OCI-LY3 (cell line): ENCODE measurements around the gene ACTA2.

ENCODE experiments used
- H2AFZ ChIP-seq: fragments of 200-600, 300-600 bp; shearing (Covaris generic); 2 replicates; pipeline ENCODE4 v1.6.0; 2014; ENCODE audit warnings: antibody characterized with exemption, low read depth, low read length
- H3K27ac ChIP-seq: fragments of 200-600, 300-600 bp; sonication (generic); 2 replicates; pipeline ENCODE4 v1.5.1; 2014; ENCODE audit warnings: mild to moderate bottlenecking, low read length, moderate library complexity, mixed read lengths
- H3K27me3 ChIP-seq: fragments of 200-600, 300-600 bp; sonication (generic); 2 replicates; pipeline ENCODE4 v1.6.1; 2014; ENCODE audit warnings: low read depth, low read length, mixed read lengths
- H3K36me3 ChIP-seq: fragments of 200-600, 300-600 bp; sonication (generic); replicated peaks from 2 replicates; pipeline ENCODE3; 2014; ENCODE audit warnings: low read depth, low read length, mixed read lengths
- H3K4me1 ChIP-seq: fragments of 300-600, 200-600 bp; sonication (generic); 2 replicates; pipeline ENCODE4 v1.6.1; 2014; ENCODE audit warnings: low read length, mixed read lengths
- H3K4me2 ChIP-seq: fragments of 200-600, 300-600 bp; sonication (generic); 2 replicates; pipeline ENCODE4 v1.6.1; 2014; ENCODE audit warnings: low read length, mixed read lengths
- H3K4me3 ChIP-seq: fragments of 300-600, 200-600 bp; sonication (generic); 2 replicates; pipeline ENCODE4 v1.5.1; 2014; ENCODE audit warnings: antibody characterized with exemption, mild to moderate bottlenecking, low read length, moderate library complexity
- H3K79me2 ChIP-seq: fragments of 300-600, 200-600 bp; shearing (Covaris generic); 2 replicates; pipeline ENCODE4 v1.6.1; 2014; ENCODE audit warnings: mild to moderate bottlenecking, low read length, mixed read lengths
- H3K9ac ChIP-seq: fragments of 300-600, 200-600 bp; shearing (Covaris generic); 2 replicates; pipeline ENCODE4 v1.6.0; 2014; ENCODE audit warnings: mild to moderate bottlenecking, low read length, moderate library complexity
- H3K9me3 ChIP-seq: fragments of 200-600, 300-600 bp; shearing (Covaris generic); 2 replicates; pipeline ENCODE4 v1.6.1; 2014; ENCODE audit warnings: low read length, mixed read lengths; ENCODE audit not compliant: insufficient read depth
- H4K20me1 ChIP-seq: fragments of 200-600, 300-600 bp; sonication (generic); 2 replicates; pipeline ENCODE4 v1.6.1; 2016; ENCODE audit warnings: low read length, mixed read lengths; ENCODE audit not compliant: insufficient read depth
- EZH2phosphoT487 ChIP-seq: fragments of 200-600 bp; shearing (Covaris generic); IDR thresholded peaks from 2 replicates; pipeline ENCODE4 v1.6.1; 2018; ENCODE audit warnings: antibody characterized with exemption, mixed run types, low read depth
- TF ChIP-seq, protein P1 (sequence below): fragments of 200-600, 300-600 bp; sonication (generic); IDR thresholded peaks from 2 replicates; pipeline ENCODE4 v1.5.1; 2014; ENCODE audit warnings: antibody characterized with exemption, low read length, low read depth

Gene ACTA2

DNA sequence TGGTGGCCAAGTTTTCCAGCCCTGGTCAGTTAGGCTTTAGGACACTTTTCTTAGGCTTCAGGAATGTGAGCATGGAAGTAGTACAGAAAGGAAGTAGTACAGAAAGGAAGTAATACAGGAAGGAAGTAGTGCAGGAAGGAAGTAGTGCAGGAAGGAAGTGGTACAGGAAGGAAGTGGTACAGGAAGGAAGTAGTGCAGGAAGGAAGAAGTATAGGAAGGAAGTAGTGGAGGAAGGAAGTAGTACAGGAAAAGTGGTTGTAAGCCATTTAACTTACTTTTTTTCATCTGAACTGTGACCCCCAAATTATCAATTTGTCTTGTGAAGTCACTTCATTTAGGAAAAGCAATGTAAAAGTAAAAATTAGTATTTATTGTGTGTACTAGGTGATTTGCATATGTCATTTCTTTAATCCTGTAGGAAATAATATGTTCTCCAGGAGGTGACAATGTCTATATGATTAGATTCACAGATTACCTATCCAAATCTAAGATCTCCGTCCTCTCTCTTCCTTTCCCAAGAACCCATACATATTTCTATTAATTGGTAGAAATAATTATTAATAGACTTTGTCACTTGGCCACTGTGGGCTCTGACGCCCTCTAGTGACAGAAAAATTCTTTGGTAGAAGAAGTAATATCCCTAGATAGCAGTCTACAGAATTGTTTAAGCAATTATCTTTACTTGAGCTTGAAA is 34.1 kb upstream of the ACTA2 start:
- Histone ChIP-seq H3K27me3 (no peaks in the 10 kb centered on the region), H2AFZ (no peak overlapping the region), H3K4me3 (no peak overlapping the region), H3K9me3 (no peaks in the 10 kb centered on the region), H4K20me1 (no peaks in the 10 kb centered on the region), H3K4me1 (peaks cover 17% of the 10 kb centered on the region), H3K36me3 (no peaks in the 10 kb centered on the region), H3K27ac (no peak overlapping the region), H3K9ac (no peak overlapping the region), H3K79me2 (peaks cover 4% of the 10 kb centered on the region), H3K4me2 (no peak overlapping the region)
- TF ChIP-seq EZH2phosphoT487: no peak
- TF ChIP-seq, protein P1, sequence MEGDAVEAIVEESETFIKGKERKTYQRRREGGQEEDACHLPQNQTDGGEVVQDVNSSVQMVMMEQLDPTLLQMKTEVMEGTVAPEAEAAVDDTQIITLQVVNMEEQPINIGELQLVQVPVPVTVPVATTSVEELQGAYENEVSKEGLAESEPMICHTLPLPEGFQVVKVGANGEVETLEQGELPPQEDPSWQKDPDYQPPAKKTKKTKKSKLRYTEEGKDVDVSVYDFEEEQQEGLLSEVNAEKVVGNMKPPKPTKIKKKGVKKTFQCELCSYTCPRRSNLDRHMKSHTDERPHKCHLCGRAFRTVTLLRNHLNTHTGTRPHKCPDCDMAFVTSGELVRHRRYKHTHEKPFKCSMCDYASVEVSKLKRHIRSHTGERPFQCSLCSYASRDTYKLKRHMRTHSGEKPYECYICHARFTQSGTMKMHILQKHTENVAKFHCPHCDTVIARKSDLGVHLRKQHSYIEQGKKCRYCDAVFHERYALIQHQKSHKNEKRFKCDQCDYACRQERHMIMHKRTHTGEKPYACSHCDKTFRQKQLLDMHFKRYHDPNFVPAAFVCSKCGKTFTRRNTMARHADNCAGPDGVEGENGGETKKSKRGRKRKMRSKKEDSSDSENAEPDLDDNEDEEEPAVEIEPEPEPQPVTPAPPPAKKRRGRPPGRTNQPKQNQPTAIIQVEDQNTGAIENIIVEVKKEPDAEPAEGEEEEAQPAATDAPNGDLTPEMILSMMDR: peak; percentile 70

DNA sequence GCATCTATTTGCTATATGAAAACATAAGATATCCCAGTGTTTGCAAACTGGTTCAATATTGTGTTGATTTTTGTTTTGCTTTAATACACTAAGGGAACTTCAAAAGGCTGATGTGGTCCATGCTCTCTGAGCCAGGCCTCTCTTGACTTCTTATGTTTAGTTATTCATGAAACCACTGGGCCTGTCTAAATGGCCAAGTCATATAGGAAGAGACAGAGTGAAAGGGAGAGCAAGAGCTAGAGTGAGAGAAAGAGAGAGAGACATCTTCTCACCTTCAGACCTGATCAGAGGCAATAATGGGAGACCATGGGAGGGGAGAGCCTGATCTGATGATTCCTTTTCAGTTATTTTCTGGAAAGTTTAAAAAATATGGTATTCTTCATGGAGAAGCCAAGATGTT is 32.0 kb upstream of the ACTA2 start:
- TF ChIP-seq EZH2phosphoT487: no peak
- TF ChIP-seq, protein P1: no peak
- H4K20me1 ChIP-seq: no peaks in the 10 kb centered on the region
- no peak overlapping the region for H3K27ac ChIP-seq
- no peaks in the 10 kb centered on the region for H3K9me3 ChIP-seq
- H3K9ac ChIP-seq: no peak overlapping the region
- no peaks in the 10 kb centered on the region for H3K27me3 ChIP-seq
- H3K79me2 ChIP-seq: no peaks in the 10 kb centered on the region
- H3K36me3 ChIP-seq: no peaks in the 10 kb centered on the region
- H3K4me3 ChIP-seq: no peak overlapping the region
- peaks cover 9% of the 10 kb centered on the region for H3K4me1 ChIP-seq
- no peak overlapping the region for H3K4me2 ChIP-seq
- no peak overlapping the region for H2AFZ ChIP-seq

DNA sequence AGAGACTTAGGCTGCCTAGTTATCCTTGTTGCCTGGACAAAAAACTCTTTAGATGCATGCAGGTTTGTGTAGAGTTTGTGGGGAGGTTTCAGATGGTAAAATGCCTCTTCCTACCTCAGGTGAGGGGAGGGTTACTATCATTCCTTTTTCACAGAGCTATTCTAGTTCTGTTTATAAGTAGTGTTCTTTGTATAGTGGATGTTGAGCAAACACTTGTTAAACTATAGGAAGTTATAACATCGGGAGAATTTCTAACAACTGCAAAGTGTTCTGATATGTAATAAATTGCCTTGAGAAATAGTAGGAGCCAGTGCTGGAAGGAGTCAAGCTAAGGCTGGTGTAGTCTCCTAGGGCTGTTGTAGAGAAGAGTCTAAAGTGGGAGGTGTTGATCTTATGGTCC is 31.4 kb upstream of the ACTA2 start:
- H3K9me3 ChIP-seq: no peaks in the 10 kb centered on the region
- H3K79me2 ChIP-seq: no peaks in the 10 kb centered on the region
- H3K4me3 ChIP-seq: no peak overlapping the region
- no peaks in the 10 kb centered on the region for H3K27me3 ChIP-seq
- TF ChIP-seq EZH2phosphoT487: no peak
- TF ChIP-seq, protein P1: no peak
- no peaks in the 10 kb centered on the region for H4K20me1 ChIP-seq
- H3K9ac ChIP-seq: no peak overlapping the region
- H3K4me2 ChIP-seq: no peak overlapping the region
- H3K27ac ChIP-seq: no peak overlapping the region
- no peak overlapping the region for H2AFZ ChIP-seq
- H3K4me1 ChIP-seq: peaks cover 7% of the 10 kb centered on the region
- H3K36me3 ChIP-seq: no peaks in the 10 kb centered on the region

DNA sequence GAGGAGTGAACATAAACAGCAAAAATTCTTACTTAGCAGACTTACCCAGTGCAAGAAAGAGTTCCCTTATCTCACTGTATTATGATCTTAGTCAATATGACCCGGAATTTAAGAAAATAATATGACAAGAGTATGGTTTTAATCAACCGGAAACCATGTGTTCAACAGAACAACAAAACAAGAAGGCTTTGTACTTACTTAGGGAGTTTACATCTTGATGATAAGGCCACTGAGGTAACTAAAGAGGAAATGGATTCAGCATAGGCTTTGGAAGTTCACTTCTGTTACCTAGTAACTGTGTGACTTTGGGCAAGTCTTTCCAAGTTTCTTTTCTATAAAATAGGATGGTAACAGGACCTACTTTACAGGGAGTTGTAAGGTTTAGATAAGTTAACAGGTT is 30.6 kb upstream of the ACTA2 start:
- H2AFZ ChIP-seq: no peak overlapping the region
- H3K36me3 ChIP-seq: no peaks in the 10 kb centered on the region
- no peaks in the 10 kb centered on the region for H4K20me1 ChIP-seq
- no peaks in the 10 kb centered on the region for H3K79me2 ChIP-seq
- H3K4me3 ChIP-seq: no peak overlapping the region
- H3K27me3 ChIP-seq: no peaks in the 10 kb centered on the region
- H3K27ac ChIP-seq: no peak overlapping the region
- TF ChIP-seq, protein P1: no peak
- no peak for TF ChIP-seq EZH2phosphoT487
- H3K4me1 ChIP-seq: peaks cover 7% of the 10 kb centered on the region
- H3K9me3 ChIP-seq: no peaks in the 10 kb centered on the region
- no peak overlapping the region for H3K4me2 ChIP-seq
- no peak overlapping the region for H3K9ac ChIP-seq
